Transverse colon (tissue), 3 donors: ENCODE results near the gene SMG5.

Experiments
- POLR2A ChIP-seq: fragments of 450-650 bp; IDR thresholded peaks from one replicate; pipeline ENCODE4 v1.6.1; 2016; ENCODE audit warnings: antibody characterized with exemption, mild to moderate bottlenecking, moderate library complexity
- TF ChIP-seq, protein P1 (sequence below), 5 experiments: fragments of 200-600 bp in 3 of 5; fragments of 450-650 bp in 2 of 5; sonication (generic) in 3 of 5; IDR thresholded peaks; 1 replicate in 2 of 5; 2 replicates in 3 of 5; pipeline ENCODE4 v1.5.1; 2016 to 2017; ENCODE audit warnings: antibody characterized with exemption in 5 of 5, inconsistent platforms in 3 of 5, mild to moderate bottlenecking in 2 of 5, moderate library complexity in 1 of 5

DNA sequence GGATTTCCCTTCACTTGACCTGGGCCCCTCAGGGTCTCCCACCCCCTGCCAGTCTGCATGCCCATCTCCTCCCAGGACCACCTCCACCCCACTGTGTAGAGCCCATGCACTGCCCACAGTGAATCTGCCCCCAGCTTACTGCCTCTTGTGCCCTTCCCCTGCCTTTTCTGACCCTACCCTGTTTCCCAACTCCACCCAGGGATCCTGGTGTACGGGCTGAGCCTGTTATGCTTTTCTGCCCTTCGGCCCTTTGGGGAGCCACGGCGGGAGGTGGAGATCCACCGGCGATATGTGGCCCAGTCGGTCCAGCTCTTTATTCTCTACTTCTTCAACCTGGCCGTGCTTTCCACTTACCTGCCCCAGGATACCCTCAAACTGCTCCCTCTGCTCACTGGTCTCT lies 3.4 kb upstream of the SMG5 start:
- no peak for TF ChIP-seq POLR2A
- TF ChIP-seq, protein P1, sequence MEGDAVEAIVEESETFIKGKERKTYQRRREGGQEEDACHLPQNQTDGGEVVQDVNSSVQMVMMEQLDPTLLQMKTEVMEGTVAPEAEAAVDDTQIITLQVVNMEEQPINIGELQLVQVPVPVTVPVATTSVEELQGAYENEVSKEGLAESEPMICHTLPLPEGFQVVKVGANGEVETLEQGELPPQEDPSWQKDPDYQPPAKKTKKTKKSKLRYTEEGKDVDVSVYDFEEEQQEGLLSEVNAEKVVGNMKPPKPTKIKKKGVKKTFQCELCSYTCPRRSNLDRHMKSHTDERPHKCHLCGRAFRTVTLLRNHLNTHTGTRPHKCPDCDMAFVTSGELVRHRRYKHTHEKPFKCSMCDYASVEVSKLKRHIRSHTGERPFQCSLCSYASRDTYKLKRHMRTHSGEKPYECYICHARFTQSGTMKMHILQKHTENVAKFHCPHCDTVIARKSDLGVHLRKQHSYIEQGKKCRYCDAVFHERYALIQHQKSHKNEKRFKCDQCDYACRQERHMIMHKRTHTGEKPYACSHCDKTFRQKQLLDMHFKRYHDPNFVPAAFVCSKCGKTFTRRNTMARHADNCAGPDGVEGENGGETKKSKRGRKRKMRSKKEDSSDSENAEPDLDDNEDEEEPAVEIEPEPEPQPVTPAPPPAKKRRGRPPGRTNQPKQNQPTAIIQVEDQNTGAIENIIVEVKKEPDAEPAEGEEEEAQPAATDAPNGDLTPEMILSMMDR (IDR thresholded peaks at IDR 0.05), result no peak
